NT2/D1 (cell line): Measurements from ENCODE around the gene REPS2.

ENCODE experiments used
- SUZ12 ChIP-seq: IDR thresholded peaks from 2 replicates; pipeline ENCODE4 v1.6.1; 2011; ENCODE audit not compliant: insufficient read length, insufficient read depth; ENCODE audit errors: extremely low read depth
- YY1 ChIP-seq: IDR thresholded peaks from 2 replicates; pipeline ENCODE4 v1.6.1; 2011; ENCODE audit not compliant: insufficient read length, insufficient read depth
- ZNF274 ChIP-seq: IDR thresholded peaks from 2 replicates; pipeline ENCODE4 v1.6.1; 2011; ENCODE audit warnings: mild to moderate bottlenecking, low read depth, low read length

- no peak for TF ChIP-seq YY1
- no peak for TF ChIP-seq ZNF274
- no peak for TF ChIP-seq SUZ12
These were observed 70.7 kb downstream of the REPS2 start for GRCh38 chrX:17017134-17017533.
